MCF 10A (cell line): ENCODE results near the gene ELOVL7. TPM values are rescaled to one million over a fixed set of nuclear protein-coding genes. Genes with fewer than 3 reads are reported as not detected.
A peak's percentile ranks its signal among the peaks of the same experiment; 100 is the strongest.

Experiments
- BruUV-seq: library from RNA; stranded (reverse); fragments of 400-500 nt; replicated peaks from 2 replicates; lab custom pipeline; 2021; lab: Mats Ljungman, UMichigan
- CTCF ChIA-PET: fragments of 300-600 bp; sonication (Branson Sonifier 250); formaldehyde crosslinking; extraction: SDS; loops from one replicate; lab custom pipeline; 2021; ENCODE audit warnings: antibody characterized with exemption, inconsistent platforms; lab: Yijun Ruan, JAX
- POLR2A ChIA-PET: fragments of 300-600, 350-650 bp; sonication (Branson Sonifier 250); formaldehyde crosslinking; extraction: SDS; loops from one replicate; lab custom pipeline; 2020; ENCODE audit warnings: antibody characterized with exemption, inconsistent platforms; lab: Yijun Ruan, JAX
- DNase-seq: peaks from one replicate; pipeline ENCODE4 v3.0.0-alpha.2; 2018; ENCODE audit not compliant: unreplicated experiment
- H3K27ac Mint-ChIP-seq: one replicate; pipeline ENCODE4 v1.8.0; 2022; ENCODE audit warnings: mild to moderate bottlenecking, low read depth, mixed read lengths; ENCODE audit not compliant: unreplicated experiment
- H3K27me3 Mint-ChIP-seq: one replicate; pipeline ENCODE4 v1.8.0; 2022; ENCODE audit warnings: mixed read lengths; ENCODE audit not compliant: insufficient read depth, unreplicated experiment
- H3K36me3 Mint-ChIP-seq: one replicate; pipeline ENCODE4 v1.8.0; 2022; ENCODE audit warnings: mild to moderate bottlenecking, moderate library complexity, mixed read lengths; ENCODE audit not compliant: insufficient read depth, unreplicated experiment
- H3K4me1 Mint-ChIP-seq: one replicate; pipeline ENCODE4 v1.8.0; 2022; ENCODE audit warnings: mixed read lengths; ENCODE audit not compliant: insufficient read depth, unreplicated experiment
- H3K4me3 Mint-ChIP-seq: one replicate; pipeline ENCODE4 v1.8.0; 2022; ENCODE audit warnings: mild to moderate bottlenecking, moderate library complexity, mixed read lengths; ENCODE audit not compliant: unreplicated experiment
- H3K9me3 Mint-ChIP-seq: one replicate; pipeline ENCODE4 v1.8.0; 2022; ENCODE audit warnings: mixed read lengths; ENCODE audit not compliant: unreplicated experiment
- intact Hi-C: fragments of 100-400 bp; cut with micrococcal nuclease; formaldehyde crosslinking; loops from 2 replicates; pipeline ENCODE4 v1.14.1; 2022
- total RNA-seq: library from RNA; stranded (reverse); gene quantifications from 2 replicates; pipeline ENCODE4 v1.2.3, GENCODE V29; 2022
- TF ChIP-seq, protein P1 (sequence below): fragments of 200-600 bp; IDR thresholded peaks from one replicate; pipeline ENCODE4 v1.8.0; 2022; ENCODE audit warnings: antibody characterized with exemption, mild to moderate bottlenecking; ENCODE audit not compliant: unreplicated experiment

ELOVL7 gene
- total RNA-seq, 1 experiment from 2014 or later, result 10.3 TPM

DNA sequence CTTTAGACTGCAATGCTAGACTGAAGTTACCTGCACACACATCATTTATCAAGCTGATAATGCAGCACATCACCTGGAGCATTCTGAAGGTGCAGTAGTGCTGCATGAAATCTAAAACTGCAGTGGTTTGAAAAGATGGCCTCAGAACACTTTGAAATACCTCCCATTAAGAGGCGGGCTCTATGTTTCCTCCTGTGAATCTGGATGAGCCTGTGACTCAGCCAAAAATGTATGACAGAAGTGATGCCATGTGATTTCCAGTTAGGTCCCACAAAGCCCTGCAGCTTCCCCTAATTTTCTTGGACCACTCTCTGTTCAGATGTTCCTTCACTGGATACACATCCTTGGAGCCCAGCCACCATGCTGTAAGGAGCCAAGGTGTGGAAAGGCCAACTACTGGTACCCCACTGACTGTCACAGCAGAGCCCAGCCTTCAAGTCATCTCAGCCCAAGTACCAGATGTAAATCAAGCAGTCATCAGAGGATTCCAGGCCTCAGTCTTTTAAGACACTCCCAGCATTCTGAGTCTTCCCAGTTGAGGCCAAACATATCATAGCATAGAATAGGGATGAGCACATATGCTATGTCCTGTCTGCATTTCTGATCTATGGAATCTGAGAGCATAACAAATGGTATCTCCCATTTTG is 116.9 kb downstream of the ELOVL7 start:
- TF ChIP-seq, protein P1, sequence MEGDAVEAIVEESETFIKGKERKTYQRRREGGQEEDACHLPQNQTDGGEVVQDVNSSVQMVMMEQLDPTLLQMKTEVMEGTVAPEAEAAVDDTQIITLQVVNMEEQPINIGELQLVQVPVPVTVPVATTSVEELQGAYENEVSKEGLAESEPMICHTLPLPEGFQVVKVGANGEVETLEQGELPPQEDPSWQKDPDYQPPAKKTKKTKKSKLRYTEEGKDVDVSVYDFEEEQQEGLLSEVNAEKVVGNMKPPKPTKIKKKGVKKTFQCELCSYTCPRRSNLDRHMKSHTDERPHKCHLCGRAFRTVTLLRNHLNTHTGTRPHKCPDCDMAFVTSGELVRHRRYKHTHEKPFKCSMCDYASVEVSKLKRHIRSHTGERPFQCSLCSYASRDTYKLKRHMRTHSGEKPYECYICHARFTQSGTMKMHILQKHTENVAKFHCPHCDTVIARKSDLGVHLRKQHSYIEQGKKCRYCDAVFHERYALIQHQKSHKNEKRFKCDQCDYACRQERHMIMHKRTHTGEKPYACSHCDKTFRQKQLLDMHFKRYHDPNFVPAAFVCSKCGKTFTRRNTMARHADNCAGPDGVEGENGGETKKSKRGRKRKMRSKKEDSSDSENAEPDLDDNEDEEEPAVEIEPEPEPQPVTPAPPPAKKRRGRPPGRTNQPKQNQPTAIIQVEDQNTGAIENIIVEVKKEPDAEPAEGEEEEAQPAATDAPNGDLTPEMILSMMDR, result no peak
- H3K4me3 Mint-ChIP-seq, result no peak overlapping the region
- H3K9me3 Mint-ChIP-seq, result peaks cover 7% of the 10 kb centered on the region
- intact Hi-C loops, result no loop called here
- DNase-seq, result peak; percentile 11
- H3K4me1 Mint-ChIP-seq, result no peaks in the 10 kb centered on the region
- POLR2A ChIA-PET, result interaction anchor here (1.3 kb wide), 1 partner anchor 8 kb away, joined by 4 read pairs; no protein-coding TSS in a partner anchor
- H3K27ac Mint-ChIP-seq, result no peak overlapping the region
- CTCF ChIA-PET, result interaction anchor here (0.6 kb wide), 1 partner anchor 27 kb away, joined by 3 read pairs; the partner anchor contains the start of gene DEPDC1B
- no TSS peak for BruUV-seq
- no peaks in the 10 kb centered on the region for H3K27me3 Mint-ChIP-seq
- no peaks in the 10 kb centered on the region for H3K36me3 Mint-ChIP-seq

DNA sequence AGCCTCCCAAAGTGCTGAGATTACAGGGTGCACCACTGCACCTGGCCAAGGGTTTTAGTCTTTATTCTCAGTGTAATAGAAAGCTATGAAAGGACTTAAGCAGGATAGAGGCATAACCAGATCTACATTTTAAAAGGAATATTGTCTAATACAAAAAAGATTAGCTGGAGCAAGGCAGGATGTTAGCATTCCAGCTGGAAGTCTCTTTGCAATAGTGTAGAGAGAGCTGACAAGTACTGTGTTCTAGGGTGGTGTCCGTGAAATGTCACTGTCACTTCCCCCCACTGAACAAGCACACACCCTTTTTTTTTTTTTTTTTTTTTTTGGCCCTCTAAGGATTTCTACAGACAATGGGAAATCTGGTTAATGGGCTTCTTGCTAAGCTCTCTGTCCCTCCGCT is 119.9 kb downstream of the ELOVL7 start:
- ChIA-PET POLR2A (interaction anchor here (0.6 kb wide), 1 partner anchor 73 kb away, joined by 3 read pairs; no protein-coding TSS in a partner anchor), CTCF (interaction anchor here (1.4 to 1.9 kb wide), 3 partner anchors 18 to 24 kb away, joined by 3 to 5 read pairs (median 4); partner anchors contain the start of gene DEPDC1B)
- no peak for DNase-seq
- no peak overlapping the region for H3K4me3 Mint-ChIP-seq
- intact Hi-C loops, result no loop called here
- no peaks in the 10 kb centered on the region for H3K9me3 Mint-ChIP-seq
- H3K27me3 Mint-ChIP-seq, result no peaks in the 10 kb centered on the region
- TF ChIP-seq, protein P1, result no peak
- BruUV-seq, result no TSS peak
- H3K27ac Mint-ChIP-seq, result no peak overlapping the region
- no peaks in the 10 kb centered on the region for H3K36me3 Mint-ChIP-seq
- H3K4me1 Mint-ChIP-seq, result no peaks in the 10 kb centered on the region

DNA sequence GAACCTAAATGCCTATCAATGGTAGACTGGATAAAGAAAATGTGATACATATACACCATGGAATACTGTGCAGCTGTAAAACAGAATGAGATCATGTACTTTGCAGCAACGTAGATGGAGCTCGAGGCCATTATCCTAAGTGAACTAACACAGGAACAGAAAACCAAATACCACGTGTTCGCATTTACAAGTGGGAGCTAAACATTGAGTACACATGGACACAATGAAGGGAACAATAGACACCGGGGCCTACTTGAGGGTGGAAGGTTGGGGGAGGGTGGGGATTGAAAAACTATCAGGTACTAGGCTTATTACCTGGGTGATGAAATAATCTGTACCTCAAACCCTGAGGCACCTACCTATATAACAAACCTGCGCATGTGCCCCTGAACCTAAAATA is 121.7 kb downstream of the ELOVL7 start:
- DNase-seq, result no peak
- intact Hi-C loops, result no loop called here
- no TSS peak for BruUV-seq
- H3K27me3 Mint-ChIP-seq, result no peaks in the 10 kb centered on the region
- H3K9me3 Mint-ChIP-seq, result no peaks in the 10 kb centered on the region
- no peaks in the 10 kb centered on the region for H3K36me3 Mint-ChIP-seq
- TF ChIP-seq, protein P1, result no peak
- H3K27ac Mint-ChIP-seq, result no peak overlapping the region
- no peak overlapping the region for H3K4me3 Mint-ChIP-seq
- ChIA-PET POLR2A (no interaction called here), CTCF (no interaction called here)
- no peaks in the 10 kb centered on the region for H3K4me1 Mint-ChIP-seq

DNA sequence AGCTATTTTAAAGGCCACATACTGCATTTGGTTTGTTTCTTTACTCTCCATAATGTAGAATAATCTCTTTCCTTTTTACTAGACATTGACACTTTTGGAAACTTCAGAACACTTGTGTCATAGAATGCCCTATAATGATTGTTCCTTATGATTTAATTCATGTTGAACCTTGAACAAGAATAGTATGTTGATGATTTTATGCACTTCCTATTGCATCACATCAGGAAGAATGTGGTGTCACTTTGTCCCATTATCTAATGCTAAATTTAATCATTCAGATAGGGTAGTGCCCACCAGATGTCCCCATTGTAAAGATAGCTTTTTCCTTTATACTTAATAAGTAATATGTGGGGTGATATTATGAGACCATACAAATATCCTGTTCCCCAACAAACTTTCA is 124.7 kb downstream of the ELOVL7 start:
- Mint-ChIP-seq H3K36me3 (no peaks in the 10 kb centered on the region), H3K4me3 (no peak overlapping the region), H3K27ac (no peak overlapping the region), H3K27me3 (no peaks in the 10 kb centered on the region), H3K9me3 (peaks cover 9% of the 10 kb centered on the region), H3K4me1 (no peaks in the 10 kb centered on the region)
- BruUV-seq, result no TSS peak
- ChIA-PET CTCF (interaction anchor here (0.7 to 1.3 kb wide), 3 partner anchors 19 to 831 kb away, joined by 3 to 5 read pairs (median 4); partner anchors contain the start of gene DEPDC1B), POLR2A (interaction anchor here (0.8 to 3.2 kb wide), 4 partner anchors 8 to 31 kb away, joined by 3 to 20 read pairs (median 5); partner anchors contain the start of gene DEPDC1B)
- DNase-seq, result no peak
- TF ChIP-seq, protein P1, result no peak
- intact Hi-C loops, result no loop called here
